IPS-NIHi7 (cell line): ENCODE results near the gene AEBP1.

ENCODE experiments used
- DNase-seq: peaks from one replicate; pipeline ENCODE4 v3.0.0; 2012; ENCODE audit warnings: mixed read lengths; ENCODE audit errors: extremely low spot score

The AEBP1 gene

GRCh38 chr7:44084701-44085100, 19.4 kb upstream of the AEBP1 start:
- DNase-seq: no peak

GRCh38 chr7:44085546-44085945, 18.6 kb upstream of the AEBP1 start:
- DNase-seq: no peak

- no peak for DNase-seq
These were observed 17.5 kb upstream of the AEBP1 start for GRCh38 chr7:44086627-44087026.

- DNase-seq: no peak
These were observed 16.0 kb upstream of the AEBP1 start for GRCh38 chr7:44087911-44088838.

- DNase-seq: no peak
These were observed 11.0 kb upstream of the AEBP1 start for GRCh38 chr7:44093102-44093641.

GRCh38 chr7:44094365-44094764, 9.8 kb upstream of the AEBP1 start:
- DNase-seq: no peak

- no peak for DNase-seq
These were observed 9.1 kb upstream of the AEBP1 start for GRCh38 chr7:44094883-44095592.

- no peak for DNase-seq
These were observed 8.4 kb upstream of the AEBP1 start for GRCh38 chr7:44095781-44096180.

- no peak for DNase-seq
These were observed 7.7 kb upstream of the AEBP1 start for GRCh38 chr7:44096326-44096881.

- no peak for DNase-seq
These were observed 6.8 kb upstream of the AEBP1 start for GRCh38 chr7:44097064-44097932.

GRCh38 chr7:44098092-44099068, 5.8 kb upstream of the AEBP1 start:
- DNase-seq: no peak

- DNase-seq: no peak
These were observed 4.5 kb upstream of the AEBP1 start for GRCh38 chr7:44099669-44100068.

GRCh38 chr7:44100458-44101302, 3.5 kb upstream of the AEBP1 start:
- DNase-seq: no peak

GRCh38 chr7:44101303-44101965, 2.7 kb upstream of the AEBP1 start:
- DNase-seq: no peak

GRCh38 chr7:44101966-44102845, 1.9 kb upstream of the AEBP1 start:
- DNase-seq: no peak

GRCh38 chr7:44102846-44103565, 1.1 kb upstream of the AEBP1 start:
- DNase-seq: no peak

GRCh38 chr7:44103566-44103922, 601 bp upstream of the AEBP1 start:
- no peak for DNase-seq
